ENCODE data around the gene FGGY. TPM values are rescaled to one million over a fixed set of nuclear protein-coding genes. Genes with fewer than 3 reads are reported as not detected.

Gene FGGY
- total and polyA plus RNA-seq, 2 donors (not counting 3 experiments of a cell fraction or from before 2014, with no cell fraction given) = 5.6 to 6.4 TPM

- H2AFZ ChIP-seq (ENCODE audit: low read depth, low read length) = no peak overlapping the region
- H3K4me1 ChIP-seq (ENCODE audit: control insufficient read depth, extremely low read depth, insufficient read depth, low read length) = no peaks in the 10 kb centered on the region
- no peaks in the 10 kb centered on the region for H3K9me1 ChIP-seq (replicated peaks; ENCODE audit: control insufficient read depth, extremely low read depth, insufficient read depth, low read length)
- H3K9ac ChIP-seq (replicated peaks; ENCODE audit: extremely low read depth, insufficient read depth, low read length) = no peak overlapping the region
- no peak overlapping the region for H3K4me2 ChIP-seq (ENCODE audit: insufficient read depth, low read length)
- FAIRE-seq (no peak), DNase-seq (ENCODE audit: low read depth, low spot score) (no peak)
- no peaks in the 10 kb centered on the region for H3K9me3 ChIP-seq (replicated peaks; ENCODE audit: control insufficient read depth, insufficient read depth, low read length)
- H3K36me3 ChIP-seq (ENCODE audit: control insufficient read depth in 2 of 2, extremely low read depth in 1 of 2, insufficient read depth in 2 of 2, low read length in 2 of 2) = no peaks in the 10 kb centered on the region
- H3K79me2 ChIP-seq (ENCODE audit: control insufficient read depth, insufficient read depth, low read length) = no peaks in the 10 kb centered on the region
- TF ChIP-seq MYC (IDR thresholded peaks at IDR 0.05; ENCODE audit: low read depth, low read length) (no peak), GATA2 (IDR thresholded peaks at IDR 0.05; ENCODE audit: insufficient read depth, insufficient read length, low read depth, low read length) (no peak), FOS (IDR thresholded peaks at IDR 0.05; ENCODE audit: borderline replicate concordance, insufficient read depth, low read length) (no peak), POLR2AphosphoS5 (IDR thresholded peaks at IDR 0.05; ENCODE audit: insufficient read depth, low read depth, low read length) (no peak)
- TF ChIP-seq, protein P1, sequence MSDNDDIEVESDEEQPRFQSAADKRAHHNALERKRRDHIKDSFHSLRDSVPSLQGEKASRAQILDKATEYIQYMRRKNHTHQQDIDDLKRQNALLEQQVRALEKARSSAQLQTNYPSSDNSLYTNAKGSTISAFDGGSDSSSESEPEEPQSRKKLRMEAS (IDR thresholded peaks at IDR 0.05; ENCODE audit: insufficient read depth, insufficient read length) = no peak
- no peaks in the 10 kb centered on the region for H4K20me1 ChIP-seq (replicated peaks; ENCODE audit: control insufficient read depth, extremely low read depth, insufficient read depth, low read length)
- CTCF ChIA-PET = interaction anchor here (2.1 kb wide), 1 partner anchor 13 kb away, joined by 7 read pairs; no protein-coding TSS in a partner anchor
- intact Hi-C loops (cut with micrococcal nuclease) (no loop called here), dilution Hi-C loops (cut with MboI; ENCODE audit: extremely low pct_ligation_motif_present, low sequenced_read_pairs) (no loop called here)
- no peak overlapping the region for H3K4me3 ChIP-seq (replicated peaks in 1 of 3; ENCODE audit: insufficient read depth in 1 of 3, low read depth in 1 of 3, low read length in 3 of 3)
- POLR2A ChIA-PET = no interaction called here
- no TSS peak for BruUV-seq (replicated peaks)
- no peak overlapping the region for H3K27ac ChIP-seq (ENCODE audit: insufficient read depth, low read depth, low read length)
- no peaks in the 10 kb centered on the region for H3K27me3 ChIP-seq (ENCODE audit: control insufficient read depth in 2 of 2, insufficient read depth in 2 of 2, low read length in 2 of 2)
These were observed 390.2 kb downstream of the FGGY start for GRCh38 chr1:59687081-59687480.

GRCh38 chr1:59688976-59689375 lies 392.1 kb downstream of the FGGY start:
- H3K9me1 ChIP-seq (replicated peaks; ENCODE audit: control insufficient read depth, extremely low read depth, insufficient read depth, low read length) = no peaks in the 10 kb centered on the region
- H3K4me3 ChIP-seq (replicated peaks in 1 of 3; ENCODE audit: insufficient read depth in 1 of 3, low read depth in 1 of 3, low read length in 3 of 3) = no peak overlapping the region
- TF ChIP-seq, protein P1 (IDR thresholded peaks at IDR 0.05; ENCODE audit: insufficient read depth, insufficient read length) = no peak
- no peak for TF ChIP-seq CTCF (IDR thresholded peaks at IDR 0.05; ENCODE audit: extremely low read depth in 1 of 2, insufficient read depth in 1 of 2, low read depth in 1 of 2, low read length in 2 of 2)
- no peak for TF ChIP-seq JUN (IDR thresholded peaks at IDR 0.05; ENCODE audit: borderline replicate concordance, insufficient read depth, insufficient read length, low read depth)
- no peak for TF ChIP-seq POLR2AphosphoS5 (IDR thresholded peaks at IDR 0.05; ENCODE audit: insufficient read depth, low read depth, low read length)
- no peak for TF ChIP-seq POLR2A (IDR thresholded peaks at IDR 0.05; ENCODE audit: low read depth, low read length)
- no peak for TF ChIP-seq GATA2 (IDR thresholded peaks at IDR 0.05; ENCODE audit: insufficient read depth, insufficient read length, low read depth, low read length)
- no peak for TF ChIP-seq EZH2 (IDR thresholded peaks at IDR 0.05; ENCODE audit: borderline replicate concordance, low read depth, low read length, severe bottlenecking)
- no peak for TF ChIP-seq FOS (IDR thresholded peaks at IDR 0.05; ENCODE audit: borderline replicate concordance, insufficient read depth, low read length)
- TF ChIP-seq MYC (IDR thresholded peaks at IDR 0.05; ENCODE audit: low read depth, low read length) = no peak
- no peaks in the 10 kb centered on the region for H3K79me2 ChIP-seq (ENCODE audit: control insufficient read depth, insufficient read depth, low read length)
- H3K9me3 ChIP-seq (replicated peaks; ENCODE audit: control insufficient read depth, insufficient read depth, low read length) = no peaks in the 10 kb centered on the region
- H3K4me2 ChIP-seq (ENCODE audit: insufficient read depth, low read length) = no peak overlapping the region
- no peak overlapping the region for H3K27ac ChIP-seq (ENCODE audit: insufficient read depth, low read depth, low read length)
- dilution Hi-C loops (cut with MboI; ENCODE audit: extremely low pct_ligation_motif_present, low sequenced_read_pairs) (no loop called here), intact Hi-C loops (cut with micrococcal nuclease) (no loop called here)
- FAIRE-seq = no peak
- no peak overlapping the region for H3K9ac ChIP-seq (replicated peaks; ENCODE audit: extremely low read depth, insufficient read depth, low read length)
- H3K4me1 ChIP-seq (ENCODE audit: control insufficient read depth, extremely low read depth, insufficient read depth, low read length) = no peaks in the 10 kb centered on the region
- no peaks in the 10 kb centered on the region for H4K20me1 ChIP-seq (replicated peaks; ENCODE audit: control insufficient read depth, extremely low read depth, insufficient read depth, low read length)
- no peak for DNase-seq (ENCODE audit: low read depth, low spot score)
- ChIA-PET CTCF (no interaction called here), POLR2A (no interaction called here)
- no TSS peak for BruUV-seq (replicated peaks)
- H3K36me3 ChIP-seq (ENCODE audit: control insufficient read depth in 2 of 2, extremely low read depth in 1 of 2, insufficient read depth in 2 of 2, low read length in 2 of 2) = no peaks in the 10 kb centered on the region
- no peak overlapping the region for H2AFZ ChIP-seq (ENCODE audit: low read depth, low read length)
- no peaks in the 10 kb centered on the region for H3K27me3 ChIP-seq (ENCODE audit: control insufficient read depth in 2 of 2, insufficient read depth in 2 of 2, low read length in 2 of 2)

Data from endothelial cell of umbilical vein (primary cell).